Breast epithelium (tissue), 4 donors: ENCODE measurements around the gene FHIT. TPM values are rescaled to one million over a fixed set of nuclear protein-coding genes. Genes with fewer than 3 reads are reported as not detected.
"Not testable (repeated sequence)": the region's sequence is repeated elsewhere in the genome, so short reads cannot be mapped to it uniquely, and the experiment has no call there.

ENCODE experiments used
- DNase-seq, 2 donors: peaks; one replicate each; pipeline ENCODE4 v3.0.0-alpha.2; 2019; ENCODE audit warnings: low spot score in 2 of 2
- H3K27ac ChIP-seq, 2 donors: fragments of 200-600 bp; sonication (generic) in 1 of 2; one replicate each; pipeline ENCODE4 v1.5.1; 2016 to 2019; ENCODE audit warnings: mild to moderate bottlenecking in 1 of 2
- H3K27me3 ChIP-seq, 2 donors: fragments of 200-600 bp; sonication (generic) in 1 of 2; one replicate each; pipeline versions ENCODE4 v1.5.1 to v1.6.0; 2017 to 2019; ENCODE audit warnings: control low read depth in 1 of 2, mild to moderate bottlenecking in 1 of 2
- H3K36me3 ChIP-seq: fragments of 200-600 bp; one replicate; pipeline ENCODE4 v1.5.1; 2019
- H3K4me1 ChIP-seq, 2 donors: fragments of 200-600 bp; sonication (generic); one replicate each; pipeline ENCODE4 v1.5.1; 2016 to 2019; ENCODE audit warnings: control low read depth in 1 of 2
- H3K4me3 ChIP-seq, 3 donors: fragments of 200-600 bp; sonication (generic); 1 replicate in 2 of 3; 2 replicates in 1 of 3; pipeline ENCODE4 v1.5.1; 2016 to 2019; ENCODE audit warnings: mild to moderate bottlenecking in 3 of 3, moderate library complexity in 2 of 3
- H3K9me3 ChIP-seq, 2 donors: fragments of 200-600 bp; sonication (generic) in 1 of 2; one replicate each; pipeline ENCODE4 v1.5.1; 2016 to 2019; ENCODE audit warnings: control low read depth in 1 of 2
- CTCF ChIP-seq, 3 donors: fragments of 450-650 bp; IDR thresholded peaks; one replicate each; pipeline ENCODE4 v1.5.1; 2016 to 2017; ENCODE audit warnings: antibody characterized with exemption in 3 of 3, mild to moderate bottlenecking in 3 of 3, moderate library complexity in 3 of 3
- POLR2A ChIP-seq: fragments of 450-650 bp; IDR thresholded peaks from one replicate; pipeline ENCODE4 v1.6.1; 2016; ENCODE audit warnings: antibody characterized with exemption, mild to moderate bottlenecking, moderate library complexity
- POLR2AphosphoS5 ChIP-seq, 3 donors: sonication (generic); formaldehyde crosslinking; IDR thresholded peaks; one replicate each; pipeline ENCODE4 v1.6.1; 2017; ENCODE audit warnings: antibody characterized with exemption in 3 of 3
- intact Hi-C: fragments of 100-400 bp; cut with DNase I; formaldehyde crosslinking; loops from one replicate; pipeline ENCODE4 v1.15.1; 2023; ENCODE audit warnings: low total_unique reads
- total RNA-seq, 3 donors: library from RNA; depleted of rRNA; stranded (reverse); fragments of >200 nt; gene quantifications; one replicate each; pipeline ENCODE4 v1.1.0, GENCODE V29; 2016

Gene FHIT
- total RNA-seq, 3 donors from 2014 or later = 9.0 to 19.2 (median 17.7) TPM

GRCh38 chr3:59937201-59937600 lies 1314.1 kb downstream of the FHIT start:
- TF ChIP-seq CTCF (IDR thresholded peaks at IDR 0.05) = no peak
- no peak for TF ChIP-seq POLR2A
- TF ChIP-seq POLR2AphosphoS5 (IDR thresholded peaks at IDR 0.05) = no peak
- no peaks in the 10 kb centered on the region for H3K9me3 ChIP-seq
- H3K36me3 ChIP-seq = no peaks in the 10 kb centered on the region
- no peak overlapping the region for H3K27ac ChIP-seq
- no peak for DNase-seq
- intact Hi-C loops = no loop called here
- H3K27me3 ChIP-seq = no peaks in the 10 kb centered on the region
- H3K4me3 ChIP-seq = no peak overlapping the region
- H3K4me1 ChIP-seq = no peaks in the 10 kb centered on the region

GRCh38 chr3:59936472-59936871 lies 1314.8 kb downstream of the FHIT start:
- no peak overlapping the region for H3K27ac ChIP-seq
- H3K9me3 ChIP-seq = no peaks in the 10 kb centered on the region
- TF ChIP-seq POLR2AphosphoS5 (IDR thresholded peaks at IDR 0.05) (no peak), POLR2A (no peak), CTCF (IDR thresholded peaks at IDR 0.05) (no peak)
- no peaks in the 10 kb centered on the region for H3K36me3 ChIP-seq
- intact Hi-C loops = no loop called here
- H3K27me3 ChIP-seq = no peaks in the 10 kb centered on the region
- H3K4me1 ChIP-seq = no peaks in the 10 kb centered on the region
- DNase-seq = no peak
- H3K4me3 ChIP-seq = no peak overlapping the region

GRCh38 chr3:59935025-59935424 lies 1316.2 kb downstream of the FHIT start:
- DNase-seq = no peak
- H3K4me1 ChIP-seq = no peaks in the 10 kb centered on the region
- H3K27ac ChIP-seq = no peak overlapping the region
- no peaks in the 10 kb centered on the region for H3K9me3 ChIP-seq
- H3K36me3 ChIP-seq = no peaks in the 10 kb centered on the region
- no peak overlapping the region for H3K4me3 ChIP-seq
- H3K27me3 ChIP-seq = no peaks in the 10 kb centered on the region
- no peak for TF ChIP-seq POLR2A
- no peak for TF ChIP-seq CTCF (IDR thresholded peaks at IDR 0.05)
- no peak for TF ChIP-seq POLR2AphosphoS5 (IDR thresholded peaks at IDR 0.05)
- intact Hi-C loops = no loop called here

GRCh38 chr3:59934560-59934959 lies 1316.7 kb downstream of the FHIT start:
- H3K27ac ChIP-seq, H3K36me3 ChIP-seq, DNase-seq, intact Hi-C loops, H3K4me1 ChIP-seq, H3K9me3 ChIP-seq, H3K4me3 ChIP-seq, H3K27me3 ChIP-seq: not testable (repeated sequence)

GRCh38 chr3:59930170-59930569 lies 1321.1 kb downstream of the FHIT start:
- intact Hi-C loops = no loop called here
- no peaks in the 10 kb centered on the region for H3K36me3 ChIP-seq

More at GRCh38 chr3:59930170-59930569, 1321.1 kb downstream of the FHIT start:
- Histone ChIP-seq H3K4me3 (no peak overlapping the region), H3K9me3 (no peaks in the 10 kb centered on the region), H3K27ac (no peak overlapping the region), H3K4me1 (no peaks in the 10 kb centered on the region), H3K27me3 (no peaks in the 10 kb centered on the region)
- no peak for DNase-seq
- TF ChIP-seq POLR2A (no peak), CTCF (IDR thresholded peaks at IDR 0.05) (no peak), POLR2AphosphoS5 (IDR thresholded peaks at IDR 0.05) (no peak)
